ENCODE measurements around the gene ZDHHC6.

DNA sequence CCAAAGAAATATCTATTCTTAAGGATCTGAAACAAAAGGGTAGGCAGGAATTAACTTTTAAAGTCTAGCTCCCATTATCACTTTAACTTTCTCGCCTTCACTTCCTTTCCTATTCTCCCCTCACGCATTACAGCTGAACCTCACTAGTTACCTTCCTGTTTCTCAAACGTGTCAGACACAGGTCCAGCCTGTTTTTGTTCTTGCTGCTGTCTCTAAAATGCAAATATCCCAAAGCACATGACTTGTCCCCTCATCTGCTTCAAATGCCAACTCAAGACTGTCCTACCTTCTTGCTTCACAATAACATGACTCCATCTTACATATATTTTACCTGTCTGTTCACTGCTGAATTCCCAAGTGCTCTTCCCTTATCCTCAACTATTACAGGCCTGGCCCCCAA is 17.6 kb downstream of the ZDHHC6 start:
- TF ChIP-seq, protein P1, sequence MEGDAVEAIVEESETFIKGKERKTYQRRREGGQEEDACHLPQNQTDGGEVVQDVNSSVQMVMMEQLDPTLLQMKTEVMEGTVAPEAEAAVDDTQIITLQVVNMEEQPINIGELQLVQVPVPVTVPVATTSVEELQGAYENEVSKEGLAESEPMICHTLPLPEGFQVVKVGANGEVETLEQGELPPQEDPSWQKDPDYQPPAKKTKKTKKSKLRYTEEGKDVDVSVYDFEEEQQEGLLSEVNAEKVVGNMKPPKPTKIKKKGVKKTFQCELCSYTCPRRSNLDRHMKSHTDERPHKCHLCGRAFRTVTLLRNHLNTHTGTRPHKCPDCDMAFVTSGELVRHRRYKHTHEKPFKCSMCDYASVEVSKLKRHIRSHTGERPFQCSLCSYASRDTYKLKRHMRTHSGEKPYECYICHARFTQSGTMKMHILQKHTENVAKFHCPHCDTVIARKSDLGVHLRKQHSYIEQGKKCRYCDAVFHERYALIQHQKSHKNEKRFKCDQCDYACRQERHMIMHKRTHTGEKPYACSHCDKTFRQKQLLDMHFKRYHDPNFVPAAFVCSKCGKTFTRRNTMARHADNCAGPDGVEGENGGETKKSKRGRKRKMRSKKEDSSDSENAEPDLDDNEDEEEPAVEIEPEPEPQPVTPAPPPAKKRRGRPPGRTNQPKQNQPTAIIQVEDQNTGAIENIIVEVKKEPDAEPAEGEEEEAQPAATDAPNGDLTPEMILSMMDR (IDR thresholded peaks at IDR 0.05) = no peak
- no peak for TF ChIP-seq POLR2A (IDR thresholded peaks at IDR 0.05)

Measured in vagina (tissue), 2 donors.